HepG2 (cell line): Measurements from ENCODE around the gene SLC39A1. TPM values are rescaled to one million over a fixed set of nuclear protein-coding genes. Genes with fewer than 3 reads are reported as not detected.

ENCODE experiments used
- ATAC-seq: fragments of 200-7000 bp; cut with Tn5 transposase; 3 replicates; pipeline ENCODE4 v1.9.1; 2020; ENCODE audit warnings: mild to moderate bottlenecking, moderate library complexity
- BruUV-seq: library from RNA; stranded (reverse); fragments of 400-500 nt; replicated peaks from 2 replicates; lab custom pipeline; 2021; lab: Mats Ljungman, UMichigan
- CTCF ChIA-PET: fragments of 300-600 bp; formaldehyde crosslinking; extraction: SDS; loops from one replicate; lab custom pipeline; 2021; ENCODE audit warnings: low total read pairs, inconsistent platforms, low intra/inter-chr PET ratio; lab: Yijun Ruan, JAX
- POLR2A ChIA-PET: fragments of 350-600 bp; sonication (Branson Sonifier 250); formaldehyde crosslinking; loops from one replicate; lab custom pipeline; 2020; ENCODE audit warnings: antibody characterized with exemption, inconsistent platforms; lab: Yijun Ruan, JAX
- DNase-seq: peaks from one replicate; pipeline ENCODE4 v3.0.0-alpha.2; 2015; ENCODE audit warnings: low spot score
- FAIRE-seq: peaks from 3 replicates; lab custom pipeline; 2011; peaks lifted over from hg19 to GRCh38; lab: Jason Lieb, UNC
- H2AFZ ChIP-seq: one replicate; pipeline ENCODE4 v1.6.1; 2011; ENCODE audit warnings: low read length, inconsistent platforms
- H3K27ac ChIP-seq: fragments of 300-600 bp; 3 replicates; pipeline ENCODE4 v1.8.0; 2011; ENCODE audit warnings: mixed run types, mild to moderate bottlenecking, mixed read lengths, low read length, inconsistent platforms; ENCODE audit not compliant: insufficient read depth; ENCODE audit errors: extremely low read length
- H3K27me3 ChIP-seq, 2 experiments: fragments of 200-600 bp in 1 of 2; 2 replicates in 1 of 2; 3 replicates in 1 of 2; pipeline versions ENCODE4 v1.6.0 to v1.8.0; 2011; ENCODE audit warnings: low read length in 2 of 2, mild to moderate bottlenecking in 2 of 2, moderate library complexity in 2 of 2, inconsistent platforms in 1 of 2; ENCODE audit not compliant: insufficient read depth in 2 of 2, control insufficient read depth in 1 of 2
- H3K36me3 ChIP-seq, 2 experiments: fragments of 200-600 bp in 1 of 2; replicated peaks in 1 of 2; 2 replicates in 1 of 2; 3 replicates in 1 of 2; pipeline versions ENCODE4 v1.5.1 to v1.8.0; 2011; ENCODE audit warnings: low read length in 2 of 2, inconsistent platforms in 1 of 2; ENCODE audit not compliant: insufficient read depth in 2 of 2, control insufficient read depth in 1 of 2
- H3K4me1 ChIP-seq: 2 replicates; pipeline ENCODE4 v1.5.1; 2012; ENCODE audit warnings: low read length, inconsistent platforms; ENCODE audit not compliant: insufficient read depth
- H3K4me2 ChIP-seq: 2 replicates; pipeline ENCODE4 v1.6.0; 2011; ENCODE audit warnings: low read depth, low read length, inconsistent platforms
- H3K4me3 ChIP-seq, 3 experiments: fragments of 200-600 bp in 1 of 3; sonication (generic), shearing (Covaris generic) in 1 of 3; replicated peaks in 1 of 3; 2 replicates each; pipeline ENCODE4 v1.5.1; 2011 to 2016; ENCODE audit warnings: low read length in 3 of 3, inconsistent platforms in 2 of 3, low read depth in 2 of 3, mild to moderate bottlenecking in 2 of 3, control low read depth in 1 of 3, mixed read lengths in 1 of 3; ENCODE audit not compliant: insufficient read depth in 1 of 3
- H3K79me2 ChIP-seq: one replicate; pipeline ENCODE4 v1.6.1; 2011; ENCODE audit warnings: low read length, inconsistent platforms; ENCODE audit not compliant: insufficient read depth
- H3K9ac ChIP-seq: 2 replicates; pipeline ENCODE4 v1.6.0; 2011; ENCODE audit warnings: mild to moderate bottlenecking, low read depth, low read length, inconsistent platforms; ENCODE audit not compliant: insufficient read depth
- H3K9me3 ChIP-seq: 2 replicates; pipeline ENCODE4 v1.5.1; 2012; ENCODE audit warnings: mild to moderate bottlenecking, low read length
- H4K20me1 ChIP-seq: 2 replicates; pipeline ENCODE4 v1.6.0; 2011; ENCODE audit warnings: inconsistent platforms, mild to moderate bottlenecking, low read length, moderate library complexity; ENCODE audit not compliant: insufficient read depth
- AHDC1 ChIP-seq: sonication (generic); formaldehyde crosslinking; IDR thresholded peaks from 2 replicates; pipeline ENCODE4 v1.5.1; 2020; ENCODE audit warnings: mild to moderate bottlenecking, missing genetic modification reagents, borderline replicate concordance
- CTCF ChIP-seq: sonication (generic); formaldehyde crosslinking; IDR thresholded peaks from 2 replicates; pipeline ENCODE4 v1.5.0; 2020; ENCODE audit warnings: mild to moderate bottlenecking, missing genetic modification reagents, moderate library complexity
- DMAP1 ChIP-seq: IDR thresholded peaks from 2 replicates; pipeline ENCODE4 v1.6.1; 2016
- PRDM15 ChIP-seq: sonication (generic); formaldehyde crosslinking; IDR thresholded peaks from 2 replicates; pipeline ENCODE4 v1.4.0; 2020; ENCODE audit warnings: missing genetic modification reagents
- RAD21 ChIP-seq: fragments of 450-650 bp; formaldehyde crosslinking; IDR thresholded peaks from 2 replicates; pipeline ENCODE4 v1.5.0; 2020; ENCODE audit warnings: mild to moderate bottlenecking
- STAG1 ChIP-seq: sonication (generic); formaldehyde crosslinking; IDR thresholded peaks from 2 replicates; pipeline ENCODE4 v1.4.0; 2020; ENCODE audit warnings: missing genetic modification reagents
- ZFP1 ChIP-seq: IDR thresholded peaks from 2 replicates; pipeline ENCODE4 v1.6.1; 2016
- ZNF782 ChIP-seq: sonication (generic); formaldehyde crosslinking; IDR thresholded peaks from 2 replicates; pipeline ENCODE4 v1.4.0; 2020; ENCODE audit warnings: missing genetic modification reagents, mild to moderate bottlenecking, borderline replicate concordance
- ZNF883 ChIP-seq: sonication (generic); formaldehyde crosslinking; IDR thresholded peaks from 2 replicates; pipeline ENCODE4 v1.5.1; 2020; ENCODE audit warnings: mild to moderate bottlenecking, missing genetic modification reagents; ENCODE audit errors: not compliant biosample characterization
- ZSCAN12 ChIP-seq: sonication (generic); formaldehyde crosslinking; IDR thresholded peaks from 2 replicates; pipeline ENCODE4 v1.9.0; 2021; ENCODE audit warnings: mild to moderate bottlenecking, missing genetic modification reagents
- WGBS: methylation state at CpG from one replicate; pipeline ENCODE4 v1.1.6; 2017; ENCODE audit warnings: low lambda C conversion rate; 5-methylcytosine and 5-hydroxymethylcytosine counted together
- in situ Hi-C: cut with HindIII; loops from 2 replicates; pipeline ENCODE4 v1.10.0; 2017; ENCODE audit warnings: low pct_unique_long_range_greater_than_20kb; ENCODE audit not compliant: extremely low pct_ligation_motif_present
- intact Hi-C: fragments of 100-400 bp; cut with micrococcal nuclease; formaldehyde crosslinking; loops from one replicate; pipeline ENCODE4 v1.10.0; 2022; ENCODE audit not compliant: unreplicated experiment
- polyA plus RNA-seq, 8 experiments: library from polyadenylated mRNA; depleted of rRNA in 3 of 8; stranded (reverse) in 7 of 8; unstranded in 1 of 8; fragments of >200 nt; fragmentation: Illumina TruSeq in 4 of 8; extraction: Trizol in 4 of 8; gene quantifications; 2 replicates each; pipeline versions ENCODE4 v1.2.1 to v1.2.3, GENCODE V29; 2011 to 2016; ENCODE audit warnings: low read depth in 4 of 8, missing spikeins in 1 of 8, mixed read lengths in 1 of 8; ENCODE audit not compliant: insufficient read depth in 1 of 8
- total RNA-seq, 5 experiments: library from RNA; depleted of rRNA; stranded (reverse); fragments of >200 nt; fragmentation: Illumina TruSeq; extraction: Trizol; gene quantifications; 2 replicates each; pipeline ENCODE4 v1.2.3, GENCODE V29; 2016; ENCODE audit warnings: low read depth in 1 of 5

SLC39A1 gene
- total and polyA plus RNA-seq, 2 of the 13 experiments (the other 11 are each of a cell fraction or from before 2014, with no cell fraction given) = 71.2 to 78.4 TPM

- H3K27ac ChIP-seq = no peak overlapping the region
- H3K4me3 ChIP-seq = peak overlapping the region in 2 of 3 experiments; percentile 16 to 79; a peak in 3 of 6 replicates
- POLR2A ChIA-PET = interaction anchor here (0.6 to 1.2 kb wide), 2 partner anchors 43 to 67 kb away, joined by 3 to 4 read pairs; partner anchors contain the start of gene SLC39A1
- TF ChIP-seq ZNF883 (no peak), RAD21 (CRISPR knock-in tag) (0 out of 2 replicates have a peak, but pooled peaks have one; percentile 33), ZSCAN12 (CRISPR knock-in tag) (no peak), CTCF (CRISPR knock-in tag) (peak; percentile 33), AHDC1 (CRISPR knock-in tag) (0 out of 2 replicates have a peak, but pooled peaks have one; percentile 23), ZFP1 (CRISPR knock-in tag) (no peak), ZNF782 (CRISPR knock-in tag) (no peak), STAG1 (peak; percentile 36), DMAP1 (CRISPR knock-in tag) (no peak), PRDM15 (CRISPR knock-in tag) (no peak)
Measured at GRCh38 chr1:153919876-153920852, 43.2 kb downstream of the SLC39A1 start.

More at GRCh38 chr1:153919876-153920852, 43.2 kb downstream of the SLC39A1 start:
- intact Hi-C loops (loop anchor here (5.0 to 10.0 kb wide), 2 partner anchors 37 to 95 kb away; partner anchors contain the start of gene CRTC2), in situ Hi-C loops (no loop called here)
- DNase-seq = no peak
- peaks cover 60% of the 10 kb centered on the region for H3K79me2 ChIP-seq
- CTCF ChIA-PET = no interaction called here
- no peaks in the 10 kb centered on the region for H3K9me3 ChIP-seq
- peaks cover 0 to 3% of the 10 kb centered on the region in 2 experiments; a peak in 2 of 5 replicates for H3K36me3 ChIP-seq
- no peak overlapping the region for H2AFZ ChIP-seq
- no peaks in the 10 kb centered on the region; a peak in 2 of 5 replicates for H3K27me3 ChIP-seq
- H3K4me1 ChIP-seq = peaks cover 48% of the 10 kb centered on the region
- 69% methylated on average over 4 of the region's 4 CpGs for WGBS
- peak overlapping the region; percentile 90 for H3K4me2 ChIP-seq
- BruUV-seq = no TSS peak
- FAIRE-seq = no peak
- H4K20me1 ChIP-seq = peaks cover 30% of the 10 kb centered on the region
- 0 out of 2 replicates have a peak overlapping the region, but pooled peaks have one; percentile 21 for H3K9ac ChIP-seq
- ATAC-seq = no peak
